Measurements from ENCODE around the gene NFE2L2.
"Not testable (repeated sequence)": the region's sequence is repeated elsewhere in the genome, so short reads cannot be mapped to it uniquely, and the experiment has no call there.

NFE2L2 gene

DNA sequence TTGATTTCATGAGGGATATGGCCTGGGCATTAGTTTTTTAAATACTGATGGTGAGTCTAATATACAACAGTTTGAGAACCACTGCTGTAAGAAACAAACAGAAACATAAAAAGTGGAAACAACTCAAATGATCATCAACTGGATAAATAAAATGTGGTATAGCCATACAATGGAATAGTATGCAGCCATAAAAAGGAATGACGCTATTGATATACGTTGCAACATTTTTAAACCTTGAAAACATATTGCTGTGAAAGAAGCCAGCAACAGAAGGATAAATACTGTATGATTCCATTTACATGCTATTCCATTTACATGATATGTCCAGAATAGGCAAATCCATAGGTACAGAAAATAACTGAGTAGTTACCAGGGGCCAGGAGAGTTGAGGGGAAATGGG lies 6.5 kb downstream of the NFE2L2 start:
- DNase-seq (ENCODE audit: low read depth in 1 of 2, low spot score in 1 of 2) = no peak

DNA sequence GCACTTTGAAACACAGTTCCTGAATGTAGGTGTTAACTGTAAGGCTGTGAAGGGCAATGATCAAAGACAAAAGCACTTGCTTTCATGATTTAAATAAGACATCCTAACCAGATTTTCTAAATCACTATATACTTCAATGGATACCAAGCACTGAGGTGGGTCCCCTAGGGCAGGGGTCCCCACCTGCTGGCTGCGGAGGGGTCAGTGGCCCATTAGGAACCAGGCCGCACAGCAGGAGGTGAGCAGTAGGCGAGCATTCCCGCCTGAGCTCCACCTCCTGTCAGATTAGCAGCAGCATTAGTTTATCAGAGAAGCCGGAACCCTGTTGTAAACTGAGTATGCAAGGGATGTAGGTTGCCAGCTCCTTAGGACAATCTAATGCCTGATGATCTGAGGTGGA lies 7.1 kb downstream of the NFE2L2 start:
- DNase-seq (ENCODE audit: low read depth in 1 of 2, low spot score in 1 of 2) = no peak

DNA sequence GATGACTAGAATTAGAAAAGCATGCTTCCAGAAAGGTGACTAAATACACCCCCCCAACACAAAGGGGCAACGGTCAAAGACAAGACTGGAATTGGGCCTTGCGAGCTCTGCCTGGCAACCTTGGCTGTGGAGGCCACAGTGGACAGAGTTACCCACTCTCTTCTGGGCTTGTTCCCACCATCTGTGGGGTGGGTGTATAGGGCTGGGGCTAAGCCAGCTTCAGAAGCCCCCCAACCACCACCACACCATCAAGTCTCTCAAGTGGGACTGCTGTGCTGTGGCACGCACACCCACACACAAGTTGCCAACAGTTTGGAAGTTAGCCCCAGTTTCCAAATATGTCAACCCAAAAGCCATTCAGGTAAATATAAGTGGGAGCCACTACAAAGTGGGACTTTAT lies 7.8 kb downstream of the NFE2L2 start:
- DNase-seq (ENCODE audit: low read depth in 1 of 2, low spot score in 1 of 2) = no peak

DNA sequence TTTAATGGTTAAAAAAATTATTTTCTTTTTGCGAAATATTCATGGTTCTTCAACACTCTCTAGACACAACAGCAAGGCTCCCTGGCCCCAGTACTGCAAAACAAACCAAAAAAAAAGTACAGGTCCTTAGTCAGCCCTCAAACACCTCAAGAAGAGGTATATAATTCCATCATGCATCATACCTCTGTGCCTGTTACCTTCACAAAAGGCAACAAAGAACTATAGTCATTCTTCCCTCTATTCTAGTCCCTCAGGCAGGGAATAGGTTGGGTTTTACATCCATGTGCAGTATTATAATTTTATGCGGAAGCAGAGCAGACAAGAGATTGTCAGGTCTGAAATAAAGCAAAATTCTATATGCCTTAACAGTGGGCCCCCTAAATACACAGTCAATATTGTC lies 8.5 kb downstream of the NFE2L2 start:
- DNase-seq (ENCODE audit: low read depth in 1 of 2, low spot score in 1 of 2) = no peak

DNA sequence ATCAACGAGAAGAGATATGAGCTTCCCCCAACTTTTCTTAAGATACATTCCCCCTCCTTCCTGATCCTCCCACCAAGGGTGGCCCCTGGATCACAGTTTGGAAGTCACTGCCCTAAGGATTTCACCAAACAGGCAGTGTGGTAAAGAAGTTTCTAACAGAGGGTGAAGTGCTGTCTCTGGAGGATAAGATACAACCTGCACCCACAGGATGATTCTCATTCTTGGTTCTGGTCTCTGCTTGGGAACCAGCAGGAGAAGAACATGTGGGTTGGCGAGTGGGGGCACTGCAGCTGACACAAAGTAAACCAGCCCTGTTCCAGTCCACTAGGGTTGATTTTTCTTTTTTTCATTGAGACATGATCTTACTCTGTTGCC lies 9.3 kb downstream of the NFE2L2 start:
- no peak for DNase-seq (ENCODE audit: low read depth in 1 of 2, low spot score in 1 of 2)

DNA sequence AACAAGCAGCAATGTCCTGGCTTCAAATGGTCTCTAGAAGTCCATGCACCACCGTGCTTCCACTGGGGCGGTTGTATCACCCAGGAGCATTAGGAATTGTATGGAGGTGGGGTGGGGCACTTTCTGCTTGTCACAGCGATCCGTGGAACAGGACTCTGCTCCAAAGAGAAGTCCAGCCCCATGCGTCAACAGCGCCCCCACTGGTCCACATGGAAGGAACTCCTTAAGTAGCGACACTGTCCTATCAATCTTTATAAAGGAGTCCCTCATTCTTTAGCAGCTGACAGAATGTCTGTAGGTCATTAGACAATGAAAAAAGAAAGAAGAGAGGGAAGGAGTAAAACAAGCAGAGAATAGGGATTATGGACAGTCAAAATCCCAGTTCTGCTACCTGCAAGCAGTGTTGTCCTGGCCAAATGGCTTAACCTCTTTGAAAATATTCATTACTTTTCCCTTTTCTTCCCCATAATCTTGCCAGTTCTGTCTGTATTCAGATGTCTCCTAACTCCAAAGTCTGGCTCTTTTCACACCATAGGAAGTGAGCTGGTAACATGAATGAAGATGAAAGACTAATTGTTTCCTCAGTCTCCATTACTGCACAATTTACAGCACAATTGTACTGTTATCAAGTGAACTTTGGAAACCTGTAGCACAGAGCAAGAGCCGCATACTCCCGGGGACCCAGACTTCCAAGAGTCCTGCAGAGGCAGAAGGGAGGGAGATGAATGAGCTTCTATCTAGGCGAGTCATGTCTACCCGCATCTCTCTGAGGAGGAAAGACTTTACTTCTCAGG lies 9.9 kb downstream of the NFE2L2 start:
- no peak for DNase-seq (ENCODE audit: low read depth in 1 of 2, low spot score in 1 of 2)

DNA sequence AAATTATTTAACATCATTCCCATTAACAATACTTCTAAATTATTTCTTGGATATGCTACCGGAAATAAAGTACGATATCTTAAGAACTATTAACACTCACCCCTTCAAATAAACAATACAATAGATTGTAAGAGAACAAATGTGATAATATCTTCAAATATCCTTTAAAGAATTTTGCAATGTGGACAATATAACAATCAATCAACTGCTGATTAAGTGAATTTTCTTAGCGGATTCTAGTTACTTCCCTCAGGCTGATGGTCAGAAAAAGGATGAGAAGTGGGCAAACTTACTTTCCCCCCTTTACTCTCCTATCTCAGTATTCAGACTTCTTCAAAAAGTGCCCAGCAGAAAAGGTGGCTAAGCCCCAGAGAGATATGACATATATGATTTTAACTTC lies 10.8 kb downstream of the NFE2L2 start:
- no peak for DNase-seq (ENCODE audit: low read depth in 1 of 2, low spot score in 1 of 2)

DNA sequence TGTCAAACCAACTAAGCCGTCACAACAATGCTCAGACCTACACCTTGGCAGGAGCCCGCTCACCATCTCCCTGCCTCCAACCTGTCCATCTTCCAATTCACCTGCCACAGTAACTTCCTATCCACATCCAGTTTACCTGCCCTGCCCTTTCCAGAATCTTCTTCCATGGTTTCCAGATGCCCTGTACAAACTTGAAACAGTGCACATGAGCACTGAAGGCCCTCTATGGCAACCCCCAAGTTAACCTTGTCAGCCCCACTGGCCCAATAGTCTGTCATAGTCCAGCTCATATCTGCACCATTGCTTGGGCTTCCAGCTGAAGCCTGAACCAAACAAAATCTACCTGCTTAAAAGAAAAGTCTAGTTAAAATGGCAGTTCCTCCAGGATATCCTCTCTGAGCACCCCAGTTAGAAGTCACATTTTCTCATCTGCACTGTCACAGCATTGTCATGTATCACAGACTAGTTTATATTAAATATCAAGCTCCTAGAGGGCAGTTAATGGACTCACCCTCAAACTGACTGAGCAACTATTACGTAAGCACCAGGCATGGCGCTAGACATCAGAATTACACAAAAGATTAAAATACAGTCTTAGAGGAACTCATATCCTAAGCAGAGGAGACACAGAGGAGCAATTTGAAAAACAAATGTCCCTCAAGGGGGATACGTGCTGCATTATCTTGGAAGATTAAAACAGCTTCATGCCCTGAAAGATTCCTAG lies 11.6 kb downstream of the NFE2L2 start:
- DNase-seq (ENCODE audit: low read depth in 1 of 2, low spot score in 1 of 2) = no peak

DNA sequence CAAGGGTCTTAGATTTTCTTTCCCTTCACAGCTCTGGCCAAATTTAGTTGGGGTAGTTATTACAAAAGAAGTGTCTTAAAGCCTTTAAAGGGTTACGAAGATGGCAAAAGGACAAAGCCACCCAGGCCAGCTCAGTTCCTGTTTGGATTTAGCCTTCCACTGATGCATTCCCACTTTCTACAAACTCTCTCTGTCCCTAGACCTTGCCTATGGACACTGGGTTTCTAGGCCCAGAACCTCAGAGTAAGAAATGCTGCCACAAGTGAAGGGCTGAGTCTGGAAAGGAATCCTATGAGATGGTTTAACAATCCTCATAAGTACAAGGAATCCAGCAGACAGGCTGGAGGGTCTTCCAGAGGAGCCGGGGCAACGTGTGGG lies 13.4 kb downstream of the NFE2L2 start:
- no peak for DNase-seq (ENCODE audit: low read depth in 1 of 2, low spot score in 1 of 2)

DNA sequence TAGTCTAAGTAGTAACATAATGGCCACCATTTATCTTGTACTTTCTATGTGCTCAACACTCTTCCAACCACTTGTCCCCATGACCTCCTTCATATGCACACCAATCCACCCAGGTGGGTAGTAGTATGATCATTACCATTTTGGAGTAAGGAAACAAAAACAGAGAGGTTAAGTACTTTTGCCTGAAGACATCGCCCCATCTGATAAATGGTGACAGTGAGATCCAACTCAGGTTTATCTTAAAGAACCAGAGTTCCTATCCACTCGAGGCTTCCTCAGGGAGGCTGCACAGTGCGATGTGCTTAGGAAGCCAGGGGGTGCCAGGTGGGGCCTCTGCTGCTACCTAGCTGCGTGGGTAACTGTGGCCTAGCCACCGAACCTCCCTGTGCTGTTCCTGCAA lies 14.1 kb downstream of the NFE2L2 start:
- no peak for DNase-seq (ENCODE audit: low read depth in 1 of 2, low spot score in 1 of 2)

DNA sequence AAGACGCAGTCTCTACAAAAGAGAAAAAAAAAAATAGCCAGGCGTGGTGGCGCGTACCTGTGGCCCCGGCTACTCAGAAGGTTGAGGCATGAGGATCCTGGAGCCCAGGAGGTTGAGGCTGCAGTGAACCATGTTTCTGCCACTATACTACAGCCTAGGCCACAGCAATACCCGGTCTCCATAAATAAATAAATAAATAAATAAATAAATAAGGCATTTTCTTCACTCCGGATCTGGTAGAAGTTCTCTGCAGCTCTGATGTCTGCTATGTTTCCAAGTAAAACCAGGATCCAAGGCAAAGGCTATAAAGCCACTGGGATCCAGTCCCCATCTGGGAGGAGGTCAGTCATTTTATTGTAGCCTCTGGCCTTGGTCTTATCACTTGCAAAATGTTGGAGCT lies 15.5 kb downstream of the NFE2L2 start:
- DNase-seq (ENCODE audit: low read depth in 1 of 2, low spot score in 1 of 2) = no peak

DNA sequence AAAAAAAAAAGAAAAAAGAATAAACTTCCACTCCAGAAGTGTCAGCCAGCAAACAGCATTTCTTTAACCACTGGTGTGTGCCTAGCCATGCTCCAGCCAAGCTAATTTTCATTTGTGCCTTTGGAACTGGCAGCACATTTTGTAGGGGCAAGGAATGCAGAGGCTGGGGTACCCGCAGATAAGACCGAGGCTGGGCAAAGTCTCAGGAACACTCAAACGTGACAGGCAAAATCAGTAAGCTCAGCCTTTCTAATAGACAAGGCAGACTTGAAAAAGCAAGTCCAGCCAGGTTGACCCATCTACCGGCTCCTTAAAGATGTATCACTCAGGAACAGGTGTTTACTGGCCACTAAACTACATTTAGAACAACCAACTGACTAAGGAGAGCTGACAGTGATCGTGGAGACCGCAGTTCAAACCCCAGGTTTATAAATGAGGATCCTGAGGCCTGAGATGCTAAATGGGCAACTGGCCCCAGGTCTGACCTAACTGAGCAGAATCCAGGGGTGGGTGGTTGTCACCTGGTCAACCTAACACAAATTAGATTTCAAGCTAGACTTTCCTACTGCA lies 16.7 kb downstream of the NFE2L2 start:
- no peak for DNase-seq (ENCODE audit: low read depth in 1 of 2, low spot score in 1 of 2)

DNA sequence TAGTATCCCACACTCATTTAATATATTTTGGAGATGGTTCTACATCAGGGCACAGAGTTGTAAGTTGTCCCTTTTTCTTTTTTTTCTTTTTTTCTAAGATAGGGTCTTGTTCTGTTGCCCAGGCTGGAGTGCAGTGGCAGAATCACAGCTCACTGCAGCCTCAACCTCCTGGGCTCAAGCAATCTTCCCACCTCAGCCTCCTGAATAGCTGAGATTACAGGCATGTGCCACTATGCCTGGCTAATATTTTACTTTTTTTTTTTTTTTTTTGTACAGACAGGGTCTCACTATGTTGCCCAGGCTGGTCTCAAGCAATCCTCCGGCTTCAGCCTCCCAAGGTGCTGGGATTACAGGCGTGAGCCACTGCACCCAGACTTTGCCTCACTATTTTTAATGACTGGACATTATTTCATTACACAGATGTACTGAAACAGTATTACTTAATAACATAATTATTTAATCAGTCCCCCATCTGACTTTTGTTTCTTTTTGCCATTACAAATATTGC lies 17.9 kb downstream of the NFE2L2 start:
- DNase-seq (ENCODE audit: low read depth in 1 of 2, low spot score in 1 of 2) = not testable (repeated sequence)

DNA sequence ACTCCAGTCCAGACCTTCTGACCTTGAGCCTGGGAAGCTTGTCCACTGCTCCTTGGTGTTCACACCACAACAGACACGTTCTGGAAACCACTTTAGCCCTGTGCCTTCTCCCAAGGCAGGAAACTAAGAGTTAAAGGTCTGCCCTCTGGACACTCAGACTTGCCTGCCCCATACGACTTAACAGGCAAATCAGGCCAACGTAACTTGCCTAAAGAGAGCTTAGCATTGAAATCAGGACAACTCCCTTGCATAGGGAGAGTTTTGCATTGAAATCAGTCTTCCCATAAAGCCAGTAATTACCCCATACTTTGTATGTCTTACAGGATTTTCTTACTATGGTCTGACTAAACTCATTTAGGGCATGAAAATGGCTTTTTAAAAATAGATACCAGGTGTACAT lies 18.5 kb downstream of the NFE2L2 start:
- DNase-seq (ENCODE audit: low read depth in 1 of 2, low spot score in 1 of 2) = no peak

DNA sequence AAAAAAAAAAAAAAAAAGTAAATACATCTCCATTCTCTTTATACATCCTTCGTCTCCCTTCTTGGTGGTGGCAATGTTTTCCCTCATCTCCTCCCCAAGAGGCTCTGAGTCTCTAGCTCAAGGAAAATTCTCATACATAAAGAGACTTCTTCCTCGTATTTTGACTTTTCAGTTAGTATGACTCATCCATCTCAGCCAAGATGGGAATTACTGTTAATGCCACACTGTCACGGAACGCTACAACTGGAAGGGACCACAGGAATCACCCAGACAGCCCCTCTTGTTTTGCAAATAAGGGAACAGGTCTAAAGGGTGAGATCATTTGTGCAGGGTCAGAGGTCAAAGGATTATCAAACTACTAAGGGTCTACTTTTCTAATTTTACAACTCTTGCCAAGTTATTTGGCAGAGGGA lies 19.5 kb downstream of the NFE2L2 start:
- DNase-seq (ENCODE audit: low read depth in 1 of 2, low spot score in 1 of 2) = no peak

DNA sequence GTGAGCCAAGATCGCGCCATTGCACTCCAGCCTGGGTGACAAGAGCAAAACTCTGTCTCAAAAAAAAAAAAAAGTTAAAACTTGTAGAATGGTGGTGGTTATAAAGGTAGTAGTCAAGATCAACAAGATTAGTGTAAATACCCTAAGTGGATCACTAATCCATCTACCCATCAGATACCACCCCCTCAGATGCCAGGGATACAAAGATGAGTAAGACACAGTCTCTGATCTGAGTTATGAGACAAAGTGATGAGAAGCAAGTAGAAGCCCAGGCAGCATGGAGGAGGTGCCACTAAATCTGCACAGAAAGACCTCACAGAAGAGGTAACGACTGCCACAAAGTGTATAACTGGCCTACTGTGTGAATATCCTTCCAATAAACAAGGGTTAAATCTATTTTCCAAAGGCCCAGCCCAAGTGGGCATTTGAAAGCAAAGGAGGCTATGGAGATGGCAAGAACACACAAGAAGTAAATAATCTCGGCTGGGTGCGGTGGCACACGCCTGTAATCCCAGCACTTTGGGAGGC lies 20.2 kb downstream of the NFE2L2 start:
- no peak for DNase-seq (ENCODE audit: low read depth in 1 of 2, low spot score in 1 of 2)

DNA sequence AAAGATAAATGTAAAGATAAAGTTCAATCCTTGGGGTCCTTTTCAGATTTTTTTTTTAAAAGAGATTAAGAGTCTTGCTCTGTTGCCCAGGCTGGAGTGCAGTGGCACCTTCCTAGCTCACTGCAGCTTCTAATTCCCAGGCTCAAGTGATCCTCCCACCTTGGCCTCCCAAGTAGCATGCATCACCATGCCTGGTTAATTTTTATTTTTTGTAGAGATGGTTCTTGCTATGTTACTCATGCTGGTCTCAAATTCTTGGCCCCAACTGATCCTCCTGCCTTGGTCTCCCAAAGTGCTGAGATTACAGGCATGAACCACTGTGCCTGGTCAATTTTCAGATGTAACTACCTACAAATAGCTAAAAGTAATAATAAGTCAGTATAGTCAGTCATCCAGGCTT lies 21.1 kb downstream of the NFE2L2 start:
- DNase-seq (ENCODE audit: low read depth in 1 of 2, low spot score in 1 of 2) = no peak

DNA sequence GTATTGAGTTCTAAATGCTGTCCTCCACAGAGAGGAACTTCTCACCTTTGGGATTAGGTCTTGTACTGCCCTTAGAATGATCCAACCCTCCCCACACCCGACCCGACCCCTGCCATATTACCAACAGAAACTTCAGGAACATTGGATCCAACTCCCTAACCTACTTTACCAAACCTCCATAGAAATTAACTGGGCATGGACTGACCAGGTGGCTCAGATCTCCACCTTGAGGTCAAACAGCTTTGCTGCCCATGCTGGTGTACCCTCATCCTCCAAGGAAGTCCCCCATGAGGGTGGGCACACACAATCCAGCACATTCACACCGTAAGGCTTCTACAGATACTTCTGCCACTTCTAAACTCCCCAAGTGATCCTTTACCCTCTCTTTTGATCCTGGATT lies 21.5 kb downstream of the NFE2L2 start:
- no peak for DNase-seq (ENCODE audit: low read depth in 1 of 2, low spot score in 1 of 2)

DNA sequence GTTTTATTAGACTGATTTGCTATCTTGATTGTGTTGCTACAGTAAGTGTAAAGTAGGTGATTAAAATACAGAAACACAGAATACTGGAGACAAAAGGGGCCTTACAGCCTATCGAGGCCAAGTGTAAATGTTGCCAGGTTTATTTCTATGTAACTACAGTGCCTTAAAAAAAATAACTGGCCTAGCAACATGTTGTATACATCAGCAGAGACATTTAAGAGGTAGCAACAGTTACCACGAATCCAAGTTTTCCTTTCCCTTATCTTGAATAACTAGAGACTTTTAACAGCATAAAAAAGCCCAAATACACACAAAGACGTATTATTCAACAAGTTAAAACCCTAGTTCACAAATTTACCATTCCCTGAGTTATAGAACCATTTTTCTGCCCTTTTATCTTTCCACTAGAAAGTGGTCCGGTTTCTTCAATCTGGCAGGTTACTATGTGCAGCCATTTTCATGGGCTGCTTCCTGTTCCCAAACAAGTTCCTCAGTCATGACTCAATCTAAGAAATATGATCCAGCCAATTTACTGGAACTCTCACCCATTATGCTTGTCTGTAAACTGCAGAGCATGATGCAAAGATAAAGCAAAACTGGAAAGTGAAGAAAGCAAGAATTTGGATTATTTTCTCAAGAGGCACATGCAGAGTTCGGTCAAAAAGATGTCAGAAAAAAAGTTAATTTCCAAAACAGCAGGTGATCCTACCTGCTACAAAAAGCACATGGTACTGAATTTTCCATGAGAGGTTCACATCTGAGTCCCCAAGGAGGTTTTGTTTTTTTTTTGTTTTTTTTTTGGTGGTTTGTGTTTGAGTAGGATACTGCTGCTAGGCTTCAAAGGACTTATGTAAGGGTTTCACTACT lies 22.2 kb downstream of the NFE2L2 start:
- DNase-seq (ENCODE audit: low read depth in 1 of 2, low spot score in 1 of 2) = no peak

DNA sequence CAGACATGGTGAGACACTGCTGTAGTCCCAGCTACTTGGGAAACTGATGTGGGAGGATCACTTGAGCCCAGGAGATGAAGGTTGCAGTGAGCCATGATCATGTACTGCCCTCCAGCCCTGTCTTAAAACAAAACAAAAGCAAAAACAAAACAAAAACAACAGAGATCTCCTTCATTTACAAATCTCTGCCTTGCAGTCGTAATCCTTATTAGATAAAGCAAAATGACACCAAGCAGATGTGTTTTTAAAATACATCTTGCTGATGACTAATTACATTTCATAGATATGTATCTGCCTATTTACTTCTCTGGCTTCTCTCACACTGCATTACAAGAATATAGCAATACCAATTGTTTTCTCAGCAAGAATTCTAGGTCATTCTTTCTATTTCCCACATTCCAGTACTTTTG lies 22.8 kb downstream of the NFE2L2 start:
- DNase-seq (ENCODE audit: low read depth in 1 of 2, low spot score in 1 of 2) = no peak

DNA sequence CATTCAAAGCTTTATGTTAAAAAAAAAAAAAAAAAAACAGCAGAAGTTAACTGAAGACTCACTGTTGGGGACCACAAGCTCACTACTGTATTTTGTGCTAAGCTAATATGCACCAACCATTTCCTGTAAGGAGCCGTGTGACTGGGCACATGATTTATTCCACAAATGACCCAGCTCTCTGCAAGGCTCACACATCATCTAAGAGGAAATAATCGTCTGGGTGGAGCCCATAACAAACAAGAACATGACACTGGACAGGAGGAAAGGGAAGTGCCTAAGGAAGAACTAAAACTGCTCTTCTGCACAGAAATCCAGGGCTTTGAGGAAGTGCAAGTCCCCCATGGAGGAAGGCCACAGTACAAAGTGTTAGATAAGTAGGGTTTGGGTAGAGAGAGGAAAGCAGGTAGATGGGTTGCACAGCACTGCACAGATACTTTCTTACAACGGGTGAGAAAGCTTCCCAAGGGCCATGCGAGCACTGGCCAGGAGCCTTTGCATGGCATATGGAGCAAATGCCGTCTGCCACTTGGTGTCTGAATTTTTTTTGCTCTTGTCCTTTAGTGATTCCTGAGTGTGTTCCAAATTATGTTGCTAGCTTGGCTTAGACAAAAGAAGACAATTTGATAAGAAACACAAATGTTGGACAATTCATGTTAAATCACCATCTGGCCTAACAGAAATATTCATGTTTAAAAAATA lies 24.4 kb downstream of the NFE2L2 start:
- DNase-seq (ENCODE audit: low read depth in 1 of 2, low spot score in 1 of 2) = no peak

Data from activated CD4-positive, alpha-beta T cell treated with anti-CD3 and anti-CD28 coated beads, Interleukin-2, amount 50 U/mL, for 24 hours (primary cell).